ENCODE data around the gene ADAMTSL3.

Gene ADAMTSL3

DNA sequence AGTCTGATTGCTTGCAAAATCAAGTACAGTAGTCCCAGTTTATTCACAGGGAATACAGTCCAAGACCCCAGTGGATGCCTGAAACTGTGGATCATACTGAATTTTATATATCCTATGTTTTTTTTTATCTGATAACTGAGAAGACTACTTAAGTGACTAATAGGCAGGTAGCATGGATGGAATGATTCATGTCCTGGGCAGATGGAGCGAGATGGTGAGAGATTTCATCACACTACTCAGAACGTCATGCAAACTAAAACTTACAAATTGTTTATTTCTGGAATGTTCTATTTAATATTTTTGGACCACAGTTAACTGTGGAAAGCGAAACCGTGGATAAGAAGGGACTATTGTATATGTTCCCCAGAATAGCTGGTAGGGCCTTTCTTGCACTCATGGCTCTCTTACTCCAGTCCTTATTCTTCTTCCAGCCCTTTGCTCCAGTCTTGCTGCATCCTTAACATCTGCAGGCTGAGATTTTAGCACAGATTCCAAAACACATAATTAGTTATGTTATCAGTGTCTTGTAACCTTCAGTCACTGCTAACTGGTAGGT, 290.0 kb downstream of the ADAMTSL3 start:
- Histone ChIP-seq H3K79me2 (ENCODE audit: control insufficient read depth, low read length) (no peaks in the 10 kb centered on the region), H3K4me1 (ENCODE audit: control insufficient read depth, low read length) (no peaks in the 10 kb centered on the region), H3K36me3 (ENCODE audit: control insufficient read depth, low read length) (no peaks in the 10 kb centered on the region), H4K20me1 (ENCODE audit: control insufficient read depth, insufficient read depth, low read depth, low read length) (no peaks in the 10 kb centered on the region), H3K9me3 (ENCODE audit: control insufficient read depth, insufficient read depth, low read length) (no peaks in the 10 kb centered on the region), H3K27me3 (ENCODE audit: control insufficient read depth, low read length) (no peaks in the 10 kb centered on the region), H3K27ac (ENCODE audit: low read depth, low read length) (no peak overlapping the region), H3K4me3 (ENCODE audit: low read length) (no peak overlapping the region), H3K4me2 (ENCODE audit: low read length) (no peak overlapping the region), H3K9me2 (replicated peaks; ENCODE audit: control insufficient read depth, low read length) (no peaks in the 10 kb centered on the region), H3F3A (ENCODE audit: control insufficient read depth, insufficient read depth) (no peaks in the 10 kb centered on the region)
- TF ChIP-seq, protein P1, sequence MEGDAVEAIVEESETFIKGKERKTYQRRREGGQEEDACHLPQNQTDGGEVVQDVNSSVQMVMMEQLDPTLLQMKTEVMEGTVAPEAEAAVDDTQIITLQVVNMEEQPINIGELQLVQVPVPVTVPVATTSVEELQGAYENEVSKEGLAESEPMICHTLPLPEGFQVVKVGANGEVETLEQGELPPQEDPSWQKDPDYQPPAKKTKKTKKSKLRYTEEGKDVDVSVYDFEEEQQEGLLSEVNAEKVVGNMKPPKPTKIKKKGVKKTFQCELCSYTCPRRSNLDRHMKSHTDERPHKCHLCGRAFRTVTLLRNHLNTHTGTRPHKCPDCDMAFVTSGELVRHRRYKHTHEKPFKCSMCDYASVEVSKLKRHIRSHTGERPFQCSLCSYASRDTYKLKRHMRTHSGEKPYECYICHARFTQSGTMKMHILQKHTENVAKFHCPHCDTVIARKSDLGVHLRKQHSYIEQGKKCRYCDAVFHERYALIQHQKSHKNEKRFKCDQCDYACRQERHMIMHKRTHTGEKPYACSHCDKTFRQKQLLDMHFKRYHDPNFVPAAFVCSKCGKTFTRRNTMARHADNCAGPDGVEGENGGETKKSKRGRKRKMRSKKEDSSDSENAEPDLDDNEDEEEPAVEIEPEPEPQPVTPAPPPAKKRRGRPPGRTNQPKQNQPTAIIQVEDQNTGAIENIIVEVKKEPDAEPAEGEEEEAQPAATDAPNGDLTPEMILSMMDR (IDR thresholded peaks at IDR 0.05; ENCODE audit: low read depth, low read length, poor library complexity, severe bottlenecking) = no peak
- no peak for TF ChIP-seq EZH2phosphoT487 (IDR thresholded peaks at IDR 0.05; ENCODE audit: borderline replicate concordance, low read length)

DNA sequence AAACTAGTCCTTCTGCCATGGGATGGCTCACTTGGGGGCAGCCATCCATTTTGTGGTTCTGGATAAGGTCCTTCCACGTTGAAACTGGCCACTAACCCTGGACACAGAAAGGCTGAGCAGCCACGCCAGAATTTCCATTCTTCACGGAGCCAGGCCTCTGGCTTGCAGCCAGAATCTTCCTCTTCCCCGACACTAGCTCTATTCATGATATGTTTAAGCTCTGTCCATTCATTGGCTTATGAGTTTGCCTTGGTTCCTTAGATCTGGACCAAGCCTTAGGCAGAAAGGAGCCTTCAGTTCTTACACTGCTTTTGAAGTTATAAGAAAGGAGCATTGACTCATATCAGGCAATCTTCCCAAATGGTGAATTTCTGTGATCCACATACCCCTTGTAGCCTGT, 293.2 kb downstream of the ADAMTSL3 start:
- no peaks in the 10 kb centered on the region for H3K9me3 ChIP-seq (ENCODE audit: control insufficient read depth, insufficient read depth, low read length)

GRCh38 chr15:83954506-83954905, 300.6 kb downstream of the ADAMTSL3 start:
- Histone ChIP-seq H3F3A (ENCODE audit: control insufficient read depth, insufficient read depth) (no peaks in the 10 kb centered on the region), H3K4me3 (ENCODE audit: low read length) (no peak overlapping the region), H4K20me1 (ENCODE audit: control insufficient read depth, insufficient read depth, low read depth, low read length) (no peaks in the 10 kb centered on the region), H3K27me3 (ENCODE audit: control insufficient read depth, low read length) (no peaks in the 10 kb centered on the region), H3K4me2 (ENCODE audit: low read length) (no peak overlapping the region), H3K79me2 (ENCODE audit: control insufficient read depth, low read length) (no peaks in the 10 kb centered on the region), H3K36me3 (ENCODE audit: control insufficient read depth, low read length) (no peaks in the 10 kb centered on the region), H3K9me3 (ENCODE audit: control insufficient read depth, insufficient read depth, low read length) (no peaks in the 10 kb centered on the region), H3K4me1 (ENCODE audit: control insufficient read depth, low read length) (no peaks in the 10 kb centered on the region), H3K9me2 (replicated peaks; ENCODE audit: control insufficient read depth, low read length) (no peaks in the 10 kb centered on the region), H3K27ac (ENCODE audit: low read depth, low read length) (no peak overlapping the region)
- TF ChIP-seq EZH2phosphoT487 (IDR thresholded peaks at IDR 0.05; ENCODE audit: borderline replicate concordance, low read length) = no peak
- TF ChIP-seq, protein P1 (IDR thresholded peaks at IDR 0.05; ENCODE audit: low read depth, low read length, poor library complexity, severe bottlenecking) = no peak

More for the DNA sequence above, 293.2 kb downstream of the ADAMTSL3 start:
- Histone ChIP-seq H3F3A (ENCODE audit: control insufficient read depth, insufficient read depth) (no peaks in the 10 kb centered on the region), H3K36me3 (ENCODE audit: control insufficient read depth, low read length) (no peaks in the 10 kb centered on the region), H3K4me3 (ENCODE audit: low read length) (no peak overlapping the region), H4K20me1 (ENCODE audit: control insufficient read depth, insufficient read depth, low read depth, low read length) (no peaks in the 10 kb centered on the region), H3K79me2 (ENCODE audit: control insufficient read depth, low read length) (no peaks in the 10 kb centered on the region), H3K27me3 (ENCODE audit: control insufficient read depth, low read length) (no peaks in the 10 kb centered on the region), H3K4me1 (ENCODE audit: control insufficient read depth, low read length) (no peaks in the 10 kb centered on the region), H3K27ac (ENCODE audit: low read depth, low read length) (no peak overlapping the region), H3K4me2 (ENCODE audit: low read length) (no peak overlapping the region), H3K9me2 (replicated peaks; ENCODE audit: control insufficient read depth, low read length) (no peaks in the 10 kb centered on the region)
- TF ChIP-seq EZH2phosphoT487 (IDR thresholded peaks at IDR 0.05; ENCODE audit: borderline replicate concordance, low read length) = no peak
- TF ChIP-seq, protein P1 (IDR thresholded peaks at IDR 0.05; ENCODE audit: low read depth, low read length, poor library complexity, severe bottlenecking) = no peak
